Activated T-helper 1 cell treated with anti-CD3 and anti-CD28 coated beads, Interleukin-12 subunit alpha, Interleukin-12 subunit beta, Interleukin-2, Interleukin-4 antibody, amounts not matched to agents 30 ng/mL and 10 ng/mL and 1 ng/mL, durations not matched to agents 14 hours and 24 hours and 36 hours (primary cell): Measurements from ENCODE around the gene EOGT. TPM values are rescaled to one million over a fixed set of nuclear protein-coding genes. Genes with fewer than 3 reads are reported as not detected.

Source experiments
- DNase-seq: peaks from one replicate; pipeline ENCODE4 v3.0.0; 2021; ENCODE audit warnings: low spot score
- H3K27ac Mint-ChIP-seq: one replicate; pipeline ENCODE4 v1.8.0; 2021; ENCODE audit warnings: mild to moderate bottlenecking, mixed read lengths
- H3K27me3 Mint-ChIP-seq: one replicate; pipeline ENCODE4 v1.8.0; 2022; ENCODE audit warnings: mild to moderate bottlenecking, moderate library complexity, mixed read lengths; ENCODE audit not compliant: insufficient read depth
- H3K36me3 Mint-ChIP-seq: one replicate; pipeline ENCODE4 v1.8.0; 2021; ENCODE audit warnings: low read depth, mixed read lengths
- H3K4me1 Mint-ChIP-seq: one replicate; pipeline ENCODE4 v1.8.0; 2021; ENCODE audit warnings: low read depth, mixed read lengths
- H3K4me3 Mint-ChIP-seq: one replicate; pipeline ENCODE4 v1.8.0; 2021; ENCODE audit warnings: mild to moderate bottlenecking, moderate library complexity, mixed read lengths
- H3K9me3 Mint-ChIP-seq: one replicate; pipeline ENCODE4 v1.8.0; 2021; ENCODE audit warnings: mixed read lengths
- intact Hi-C: fragments of 100-400 bp; cut with micrococcal nuclease; formaldehyde crosslinking; loops from one replicate; pipeline ENCODE4 v1.15.1; 2024
- total RNA-seq: library from RNA; stranded (reverse); gene quantifications from 2 replicates; pipeline ENCODE4 v1.2.3, GENCODE V29; 2022

Gene EOGT
- total RNA-seq, 1 donor from 2014 or later: 12.5 TPM

- H3K27ac Mint-ChIP-seq: no peak overlapping the region
Measured at GRCh38 chr3:68935778-68936177, 77.7 kb downstream of the EOGT start.

GRCh38 chr3:68931406-68932149 is 81.9 kb downstream of the EOGT start:
- no peak for DNase-seq
- peaks cover 60% of the 10 kb centered on the region for H3K27me3 Mint-ChIP-seq
- intact Hi-C loops: no loop called here
- no peak overlapping the region for H3K27ac Mint-ChIP-seq
- H3K4me3 Mint-ChIP-seq: no peak overlapping the region
- no peaks in the 10 kb centered on the region for H3K9me3 Mint-ChIP-seq
- H3K4me1 Mint-ChIP-seq: no peaks in the 10 kb centered on the region
- no peaks in the 10 kb centered on the region for H3K36me3 Mint-ChIP-seq

More at GRCh38 chr3:68935778-68936177, 77.7 kb downstream of the EOGT start:
- no peak for DNase-seq
- no peaks in the 10 kb centered on the region for H3K9me3 Mint-ChIP-seq
- H3K4me1 Mint-ChIP-seq: no peaks in the 10 kb centered on the region
- H3K4me3 Mint-ChIP-seq: no peak overlapping the region
- peaks cover 44% of the 10 kb centered on the region for H3K27me3 Mint-ChIP-seq
- intact Hi-C loops: no loop called here
- no peaks in the 10 kb centered on the region for H3K36me3 Mint-ChIP-seq

Other genes starting within 250 kb of the EOGT start
- not detected in 2 replicates for gene TAFA4, start 81.1 kb downstream of the EOGT start, total RNA-seq
- 43.0 and 43.1 TPM in 2 replicates for gene TMF1, start 38.6 kb upstream of the EOGT start, total RNA-seq
- 113 and 117 TPM in 2 replicates for gene UBA3, start 66.7 kb upstream of the EOGT start, total RNA-seq
- 147 and 156 TPM in 2 replicates for gene ARL6IP5, start 71.3 kb upstream of the EOGT start, total RNA-seq
- gene LMOD3, start 108.9 kb upstream of the EOGT start, total RNA-seq: not detected in 2 replicates